Stimulated activated CD8-positive, alpha-beta memory T cell treated with anti-CD3 and anti-CD28 coated beads, Interleukin-15, amount 100 ng/mL, for 4 hours (primary cell): ENCODE results near the gene RPH3AL.

Experiments used
- DNase-seq, 2 donors: peaks; one replicate each; pipeline ENCODE4 v3.0.0-alpha.2; 2020; ENCODE audit warnings: low read depth in 2 of 2

The RPH3AL gene

DNA sequence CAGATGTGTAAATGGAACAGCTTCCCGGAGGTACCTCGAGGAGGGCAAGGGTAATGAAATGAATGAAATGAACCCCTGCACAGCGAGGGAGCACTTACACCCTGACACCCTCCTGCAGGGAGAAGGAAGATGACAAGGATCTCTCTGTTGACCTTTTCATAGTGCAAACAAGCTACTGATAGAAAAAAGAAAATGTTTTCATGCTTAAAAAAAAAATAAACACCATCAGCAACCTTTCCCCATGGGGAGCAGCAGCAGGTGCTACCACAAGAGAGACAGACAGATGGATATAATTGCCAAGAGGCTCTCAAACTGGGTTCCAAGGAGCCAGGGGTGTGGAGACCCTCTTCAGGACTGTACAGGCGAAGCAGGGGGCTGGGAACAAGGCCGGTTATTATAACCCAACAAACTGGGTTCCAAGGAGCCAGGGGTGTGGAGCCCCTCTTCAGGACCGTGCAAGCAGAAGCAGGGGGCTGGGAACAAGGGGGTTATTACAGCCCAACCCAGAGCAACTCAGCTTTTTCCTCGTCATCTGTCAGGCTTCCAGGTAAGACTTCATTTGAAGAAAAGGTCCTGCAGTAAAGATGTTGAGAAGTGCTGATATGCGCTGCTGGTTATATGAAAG, 718 bp upstream of the RPH3AL start:
- DNase-seq: no peak

DNA sequence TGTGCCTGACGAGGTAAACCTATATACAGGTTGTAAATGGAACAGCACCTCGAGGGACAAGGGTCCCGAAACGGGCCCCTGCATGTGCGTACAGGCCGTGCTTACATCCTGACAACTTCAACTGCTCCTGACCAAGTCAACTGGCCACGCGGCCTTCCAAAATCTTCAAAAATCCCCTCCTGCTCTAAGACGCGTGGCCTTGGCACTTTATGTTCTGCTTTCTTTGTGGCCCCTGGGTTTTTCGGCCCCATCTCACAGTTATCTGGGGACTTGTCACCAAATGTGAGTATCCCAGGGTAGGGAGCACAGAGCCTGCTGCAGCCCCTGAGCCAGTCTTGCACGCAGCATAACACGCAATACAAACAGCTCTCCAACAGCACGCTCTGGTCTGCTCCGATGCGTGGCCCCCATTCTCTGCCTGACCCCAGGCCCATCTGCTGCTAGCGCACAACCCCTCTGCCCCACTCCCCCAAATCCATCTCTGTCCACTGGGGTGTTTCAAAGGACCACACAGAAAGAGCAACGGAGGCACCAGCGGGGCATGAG, 659 bp downstream of the RPH3AL start:
- no peak for DNase-seq

DNA sequence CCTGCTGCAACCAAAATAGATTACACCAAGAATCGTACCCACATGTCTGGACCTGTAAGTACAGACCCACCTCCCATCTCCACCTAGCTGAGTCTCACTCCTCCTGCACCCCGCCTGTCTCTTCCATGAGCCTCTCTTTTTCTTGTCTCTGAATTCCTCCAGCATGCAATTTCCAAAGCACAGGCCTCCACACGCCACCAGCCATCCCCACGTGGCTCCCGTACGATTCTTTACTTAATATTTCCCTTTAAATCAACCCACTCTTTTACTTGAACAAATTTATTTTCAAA, 1.2 kb downstream of the RPH3AL start:
- DNase-seq: no peak

DNA sequence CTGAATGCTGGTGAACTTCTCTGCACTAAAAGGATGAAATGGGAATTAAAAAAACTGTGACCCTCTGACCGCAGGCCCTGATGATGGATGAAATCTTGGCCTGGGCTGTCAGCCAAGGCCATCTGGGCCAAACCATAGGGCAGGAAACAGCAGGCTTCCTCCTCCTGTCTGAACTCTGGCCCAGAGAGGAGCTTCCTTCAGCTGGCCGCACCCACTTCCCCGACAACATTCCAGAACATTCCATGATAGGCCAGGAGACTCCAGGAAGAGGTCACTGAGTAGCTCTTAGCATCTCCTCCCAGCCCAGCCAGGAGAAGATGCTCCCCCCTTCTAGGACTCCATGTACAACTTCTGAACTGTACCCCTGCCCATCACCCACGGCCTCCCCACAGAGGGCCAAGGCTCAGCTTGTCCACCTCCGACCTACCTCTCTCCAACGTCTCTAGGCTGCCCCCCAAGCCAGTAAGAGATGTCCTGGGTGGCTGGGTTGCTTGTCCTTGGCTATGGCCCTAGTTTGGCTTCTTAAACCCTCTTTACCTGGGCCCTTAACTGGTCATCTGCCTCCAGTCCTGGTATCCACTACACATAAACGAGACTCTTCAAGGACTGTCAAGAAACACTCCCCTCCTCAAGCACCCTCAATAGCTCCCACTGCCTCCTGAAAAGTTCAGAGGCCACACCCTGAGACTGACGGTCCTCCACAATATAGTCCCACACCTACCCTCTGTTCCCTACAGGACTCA, 1.7 kb downstream of the RPH3AL start:
- no peak for DNase-seq

DNA sequence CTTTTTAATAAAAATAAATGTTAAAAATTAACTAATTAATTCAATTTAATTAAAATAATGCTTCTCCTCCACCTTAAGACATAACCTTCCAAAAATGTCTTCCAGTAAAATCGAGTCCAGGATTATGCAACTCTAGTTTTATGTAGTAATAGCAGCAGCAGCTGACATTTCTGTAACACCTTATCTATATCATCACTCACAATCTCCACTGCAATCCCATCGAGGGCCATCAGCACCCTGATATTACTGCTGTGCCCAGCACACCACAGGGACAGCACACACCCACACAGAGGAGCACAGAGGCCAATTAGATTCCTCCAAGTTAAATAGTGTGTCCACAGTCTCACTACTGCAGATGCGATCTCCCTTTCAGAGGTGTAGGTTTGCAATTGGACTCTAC, 2.9 kb downstream of the RPH3AL start:
- no peak for DNase-seq

DNA sequence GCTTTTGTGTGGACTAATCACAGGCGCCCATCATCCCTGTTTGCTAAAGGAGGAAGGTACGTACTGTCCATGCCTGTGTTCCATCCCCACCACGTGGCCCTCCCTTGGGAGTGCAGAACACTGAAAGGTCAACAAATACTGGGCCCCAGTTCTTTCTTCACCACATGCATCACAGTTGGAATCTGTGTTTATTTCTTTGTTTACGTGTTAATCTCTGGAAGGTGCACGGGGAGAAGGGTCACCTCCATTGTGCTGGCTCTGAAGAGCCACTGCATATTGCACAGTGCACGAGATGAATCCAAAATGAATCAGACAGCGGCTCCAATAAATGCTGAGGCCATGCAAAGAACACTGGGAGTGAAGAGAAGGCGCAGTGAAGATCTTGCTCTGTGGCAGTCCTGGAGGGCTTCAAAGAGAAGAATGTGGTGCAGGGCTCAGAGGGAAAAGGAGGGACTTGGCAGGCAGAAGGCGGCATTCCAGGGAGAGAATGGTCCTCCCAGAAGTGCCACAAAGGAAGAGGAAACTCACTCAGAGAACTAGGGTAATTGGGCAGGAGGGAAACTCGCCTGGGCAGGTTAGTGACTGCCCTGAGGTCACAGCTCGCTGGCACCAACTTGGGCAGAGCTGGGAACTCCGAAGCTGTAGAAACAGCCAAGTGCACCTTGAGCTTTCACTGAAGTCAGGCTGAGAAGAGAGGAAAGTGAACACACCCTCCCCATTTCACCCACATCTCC, 3.7 kb downstream of the RPH3AL start:
- no peak for DNase-seq

DNA sequence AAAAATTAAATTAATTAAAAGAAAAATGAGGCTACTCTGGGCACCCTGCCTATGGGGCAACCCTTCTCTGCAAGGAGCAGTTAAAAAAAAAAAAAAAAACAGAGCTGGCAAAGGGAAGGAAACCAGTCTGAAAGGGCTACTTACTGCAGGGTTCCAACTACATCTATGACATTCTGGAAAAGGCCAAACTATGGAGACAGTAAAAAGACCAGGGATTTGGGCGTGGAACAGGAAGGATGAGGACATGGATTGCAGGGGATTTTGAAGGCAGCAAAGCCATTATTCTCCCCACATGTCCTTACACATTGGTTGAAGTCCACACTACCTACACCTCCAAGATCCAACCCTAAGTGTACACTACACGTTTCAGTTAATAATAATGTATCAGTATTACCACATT, 4.6 kb downstream of the RPH3AL start:
- DNase-seq: no peak

DNA sequence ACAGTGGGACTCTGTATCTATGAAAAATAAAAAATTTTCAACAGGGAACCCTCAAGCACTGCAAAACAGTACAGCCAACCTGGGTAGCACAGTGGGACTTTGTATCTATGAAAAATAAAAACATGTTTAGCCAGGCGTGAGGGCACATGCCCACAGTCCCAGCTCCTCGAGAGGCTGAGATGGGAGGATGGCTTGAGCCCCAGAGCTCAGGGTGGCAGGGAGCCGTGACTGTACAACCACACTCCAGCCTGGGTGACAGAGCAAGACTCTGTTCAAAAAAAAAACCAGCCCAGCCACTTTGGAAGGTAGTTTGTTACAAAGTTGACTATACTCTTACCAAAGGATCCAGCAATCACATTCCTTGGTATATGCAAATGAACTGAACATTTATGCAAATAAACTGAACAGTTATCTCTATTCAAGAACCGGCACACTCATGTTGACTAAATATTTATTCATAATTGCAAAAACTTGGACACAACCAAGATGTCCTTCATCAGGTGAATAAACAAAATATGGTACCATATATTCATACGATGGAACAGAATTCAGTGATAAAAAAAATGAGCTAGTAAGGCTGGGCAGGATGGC, 5.2 kb downstream of the RPH3AL start:
- no peak for DNase-seq

DNA sequence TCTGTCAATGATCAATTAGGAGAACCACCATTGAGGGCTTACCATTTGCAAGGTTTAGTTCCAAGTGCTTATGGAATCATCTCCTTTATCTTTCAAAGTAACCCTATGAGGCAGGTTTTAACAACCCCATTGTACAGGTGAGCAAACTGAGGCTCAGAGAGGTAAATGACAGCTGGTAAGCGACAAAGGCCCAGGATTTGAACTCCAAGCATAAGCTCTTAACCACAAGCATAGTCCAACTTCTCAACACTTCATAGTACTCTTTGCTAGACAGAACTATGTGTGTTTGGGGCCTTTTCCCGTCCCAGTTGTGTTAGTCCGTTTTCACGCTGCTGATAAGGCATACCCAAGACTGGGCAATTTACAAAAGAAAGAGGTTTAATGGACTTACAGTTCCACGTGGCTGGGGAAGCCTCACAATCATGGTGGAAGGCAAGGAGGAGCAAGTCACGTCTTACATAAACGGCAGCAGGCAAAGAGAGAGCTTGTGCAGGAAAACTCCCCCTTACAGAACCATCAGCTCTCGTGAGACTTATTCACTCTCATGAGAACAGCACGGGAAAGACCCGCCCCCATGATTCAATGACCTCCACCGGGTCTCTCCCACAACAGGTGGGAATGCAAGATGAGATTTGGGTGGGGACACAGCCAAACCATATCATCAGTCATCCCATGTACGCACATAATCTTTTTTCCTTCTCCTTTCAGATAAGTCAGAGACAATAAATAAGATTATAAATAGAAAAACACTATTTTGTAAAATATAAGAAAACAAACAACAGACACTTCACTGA, 6.4 kb downstream of the RPH3AL start:
- no peak for DNase-seq

DNA sequence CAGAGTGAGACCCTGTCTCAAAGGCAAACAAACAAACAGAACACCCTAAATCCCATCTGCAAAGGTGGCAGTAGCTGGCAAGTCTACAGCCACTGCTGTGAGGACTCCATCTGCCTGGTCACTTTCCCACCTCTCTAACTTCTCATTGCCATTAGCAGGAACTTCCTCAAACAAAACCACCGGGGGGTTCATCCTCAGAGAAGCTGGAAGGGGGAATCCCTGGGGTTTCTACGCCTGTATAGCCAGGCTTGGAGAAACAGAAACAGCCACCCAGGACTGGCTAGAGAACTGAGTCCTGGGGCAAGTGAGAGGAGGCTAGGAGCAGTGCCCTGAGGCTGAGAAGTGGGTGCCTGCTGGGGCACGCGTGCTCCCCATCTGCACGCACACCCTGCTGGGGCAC, 7.3 kb downstream of the RPH3AL start:
- DNase-seq: no peak

DNA sequence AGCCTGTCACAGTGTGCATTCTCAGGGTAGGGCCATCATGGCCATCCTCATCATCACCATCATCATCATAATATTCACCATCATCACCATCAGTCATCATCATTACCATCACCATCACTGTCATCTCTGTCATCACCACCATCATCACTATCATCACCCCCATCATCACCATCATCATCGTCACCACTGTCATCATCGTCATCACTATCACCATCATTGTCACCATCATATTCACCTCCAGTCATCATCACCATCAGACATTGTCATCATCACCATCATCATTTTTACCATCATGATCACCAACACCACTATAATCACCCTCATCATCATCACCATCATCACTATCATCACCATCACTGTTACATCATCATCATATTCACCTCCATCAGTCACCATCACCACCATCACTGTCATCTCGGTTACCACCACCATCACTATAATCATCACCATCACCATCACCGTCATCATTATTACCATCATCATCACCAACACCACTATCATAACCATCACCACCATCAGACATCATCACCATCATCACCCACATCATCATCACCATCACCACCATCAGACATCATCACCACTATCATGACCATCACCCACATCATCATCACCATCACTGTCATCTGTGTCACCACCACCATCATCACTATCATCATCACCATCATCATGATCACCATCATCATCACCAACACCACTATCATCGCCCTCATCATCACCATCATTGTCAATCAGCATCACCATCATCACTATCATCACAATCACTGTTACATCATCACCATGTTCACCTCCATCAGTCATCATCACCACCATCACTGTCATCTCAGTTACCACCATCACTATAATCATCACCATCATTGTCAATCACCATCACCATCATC, 8.5 kb downstream of the RPH3AL start:
- no peak for DNase-seq

DNA sequence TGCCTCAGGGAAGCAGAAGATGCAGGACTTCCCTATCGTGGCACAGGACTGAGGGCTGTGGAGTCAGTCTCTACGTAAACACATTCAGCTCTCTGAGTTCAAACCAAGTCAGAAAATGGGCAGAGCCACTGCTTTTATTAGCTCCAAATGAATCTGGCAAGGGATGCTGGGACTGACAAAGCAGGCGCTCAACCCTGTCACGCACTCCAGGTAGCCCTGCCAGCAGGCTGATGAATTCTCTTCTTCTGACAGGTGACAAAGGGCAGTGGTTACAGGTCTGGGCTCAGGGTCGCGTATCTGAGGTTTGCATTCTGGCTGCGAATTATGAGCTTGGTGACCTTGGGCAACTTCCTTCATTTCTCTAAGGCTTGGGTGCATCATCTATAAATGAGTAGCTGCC, 9.4 kb downstream of the RPH3AL start:
- no peak for DNase-seq

DNA sequence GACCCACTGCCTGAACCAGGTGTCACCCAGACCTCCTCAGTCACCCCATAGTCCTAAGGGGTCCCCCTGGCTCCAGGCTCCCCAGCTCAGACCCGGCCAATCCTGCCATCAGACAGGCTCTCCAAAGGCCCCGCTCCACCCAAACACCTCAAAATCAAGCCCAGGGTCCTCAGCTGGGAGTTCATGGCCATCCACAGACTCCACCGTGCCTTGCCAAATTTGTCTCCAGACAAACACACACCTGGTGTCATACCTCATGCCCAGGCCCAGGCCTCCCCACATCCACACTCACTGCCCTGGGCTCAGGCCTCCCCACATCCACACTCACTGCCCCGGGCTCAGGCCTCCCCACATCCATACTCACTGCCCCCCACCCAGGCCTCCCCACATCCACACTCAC, 12.5 kb downstream of the RPH3AL start:
- DNase-seq: no peak

DNA sequence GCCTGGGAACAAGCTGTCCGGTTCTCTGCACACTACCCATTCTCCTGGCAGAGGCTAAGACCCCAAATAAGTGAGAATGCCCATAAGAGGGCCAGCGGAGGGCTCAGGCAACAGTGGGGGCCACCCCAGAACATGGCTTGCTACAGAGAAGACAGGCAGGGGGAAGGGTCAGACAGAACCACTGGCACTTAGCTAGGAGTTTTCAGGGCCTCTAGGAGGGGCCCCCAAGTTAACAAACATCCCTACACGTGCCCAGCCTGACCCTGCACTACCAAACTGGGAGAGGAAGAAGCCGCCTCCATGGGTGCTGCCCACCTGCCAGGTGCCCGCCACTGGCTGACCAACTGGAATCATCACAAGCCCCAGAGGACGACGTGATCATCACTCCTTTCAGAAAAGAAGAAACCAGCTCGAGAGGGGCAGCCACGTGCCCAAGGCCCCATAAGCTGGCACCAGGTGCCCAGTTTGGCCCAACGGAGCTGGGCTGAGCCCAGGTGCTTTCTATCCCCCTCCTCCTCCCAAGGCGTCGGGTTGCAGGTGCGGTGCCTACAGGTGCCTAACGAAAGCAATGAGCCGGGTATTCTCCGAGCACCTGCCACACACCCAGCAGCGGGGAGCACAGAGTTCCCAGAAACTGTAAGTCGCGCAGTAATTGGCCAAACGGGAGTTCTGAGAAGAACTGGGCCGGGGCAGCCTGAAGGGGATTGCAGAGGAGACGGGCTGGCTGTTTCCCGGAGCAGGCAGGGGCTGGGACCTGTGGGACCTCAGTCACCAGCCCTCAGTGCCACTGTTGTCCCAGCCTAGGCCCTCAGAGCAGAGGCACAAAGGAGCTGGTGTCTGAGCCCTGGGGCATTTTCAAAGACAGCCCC, 13.2 kb downstream of the RPH3AL start:
- DNase-seq: no peak

DNA sequence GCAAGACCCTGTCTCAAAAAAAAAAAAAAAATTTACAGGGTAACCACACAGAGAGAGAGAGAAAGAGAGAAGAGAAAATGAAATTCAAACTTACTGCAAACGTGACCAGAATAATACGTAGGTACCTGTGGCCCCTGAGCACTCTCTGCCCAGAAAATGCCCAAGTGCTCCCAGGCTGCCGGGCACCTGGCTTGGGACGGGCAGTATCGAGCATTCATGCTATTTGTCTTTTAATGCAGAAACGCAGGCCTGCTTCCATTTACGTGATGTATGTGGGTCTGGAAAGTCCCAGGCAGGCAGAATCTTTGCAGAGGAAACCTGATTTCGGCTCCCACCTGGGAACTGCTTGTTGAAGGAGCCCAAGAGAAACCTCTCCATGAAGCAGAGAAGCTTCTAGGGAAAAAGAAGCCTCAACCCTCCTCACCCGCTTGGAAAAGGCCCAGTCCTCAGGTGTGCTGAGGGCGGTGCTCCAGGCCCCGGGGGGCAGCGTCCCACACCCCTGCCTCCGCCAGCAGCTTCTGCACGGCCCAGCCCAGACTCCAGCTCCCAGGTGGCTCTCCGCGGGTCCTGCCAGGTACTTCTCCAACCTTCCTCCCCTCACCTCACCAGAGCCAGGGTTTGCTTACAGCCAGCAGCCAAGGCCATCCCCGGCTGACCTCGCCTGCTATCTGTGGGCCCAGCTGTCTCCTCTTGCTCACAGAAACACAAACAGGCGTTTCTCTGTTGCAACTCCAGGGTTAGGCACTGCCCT, 14.0 kb downstream of the RPH3AL start:
- no peak for DNase-seq

DNA sequence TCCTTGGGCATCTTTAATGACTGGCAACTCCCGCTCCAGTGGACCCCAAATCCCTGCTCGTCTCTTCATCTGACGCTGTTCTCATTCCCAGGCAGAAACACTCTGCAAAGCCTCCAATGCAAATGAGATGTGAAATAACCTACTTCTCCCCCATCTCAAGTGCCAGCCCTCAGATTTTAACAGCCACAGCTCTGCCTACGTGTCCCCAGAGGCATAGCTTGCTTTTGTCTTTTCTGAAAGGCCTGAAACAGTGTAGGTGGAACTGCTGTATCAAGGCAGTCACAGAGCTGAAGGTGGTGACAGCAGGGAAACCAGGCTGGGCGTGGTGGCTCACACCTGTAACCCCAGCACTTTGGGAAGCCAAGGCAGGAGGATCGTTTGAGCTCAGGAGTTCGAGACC, 14.7 kb downstream of the RPH3AL start:
- no peak for DNase-seq

DNA sequence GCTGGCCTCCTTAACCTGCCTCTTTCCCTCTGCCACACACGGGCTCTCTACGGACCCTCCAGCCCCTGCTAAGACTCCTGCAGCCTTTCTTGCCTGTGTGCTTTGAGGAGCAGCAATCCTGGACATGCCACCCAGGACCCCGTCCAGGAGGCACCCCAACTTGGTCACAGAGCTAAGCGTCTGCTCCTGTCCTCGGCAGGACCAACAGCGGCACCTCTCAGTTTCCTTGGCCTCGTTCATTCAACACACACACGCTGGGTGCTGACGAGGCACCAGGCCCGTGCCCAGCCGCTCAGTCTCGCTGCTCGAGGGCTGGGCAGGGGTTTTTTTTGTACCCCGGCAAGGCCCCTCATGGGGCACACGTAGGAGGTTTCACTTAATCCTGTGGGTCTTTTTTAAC, 15.2 kb downstream of the RPH3AL start:
- DNase-seq: no peak

DNA sequence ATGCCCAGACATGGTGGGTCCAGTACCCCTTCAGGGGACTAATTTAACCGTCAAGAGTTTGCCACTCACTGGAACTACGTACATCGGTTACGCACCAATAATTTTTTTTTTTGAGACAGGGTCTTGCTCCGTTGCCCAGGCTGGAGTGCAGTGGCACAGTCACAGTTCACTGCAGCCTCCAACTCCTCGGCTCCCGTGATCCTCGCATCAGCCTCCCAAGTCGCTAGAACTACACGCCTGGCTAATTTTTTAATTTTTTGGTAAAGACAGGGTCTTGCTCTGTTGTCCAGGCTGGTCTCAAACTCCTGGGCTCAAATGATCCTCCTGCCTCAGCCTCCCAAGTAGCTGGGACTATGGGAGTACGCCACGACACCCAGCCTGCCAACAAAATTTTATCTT, 15.6 kb downstream of the RPH3AL start:
- DNase-seq: no peak
